ENCODE measurements around the gene ZNF726.
"Not testable (repeated sequence)": the region's sequence is repeated elsewhere in the genome, so short reads cannot be mapped to it uniquely, and the experiment has no call there.

Gene ZNF726

DNA sequence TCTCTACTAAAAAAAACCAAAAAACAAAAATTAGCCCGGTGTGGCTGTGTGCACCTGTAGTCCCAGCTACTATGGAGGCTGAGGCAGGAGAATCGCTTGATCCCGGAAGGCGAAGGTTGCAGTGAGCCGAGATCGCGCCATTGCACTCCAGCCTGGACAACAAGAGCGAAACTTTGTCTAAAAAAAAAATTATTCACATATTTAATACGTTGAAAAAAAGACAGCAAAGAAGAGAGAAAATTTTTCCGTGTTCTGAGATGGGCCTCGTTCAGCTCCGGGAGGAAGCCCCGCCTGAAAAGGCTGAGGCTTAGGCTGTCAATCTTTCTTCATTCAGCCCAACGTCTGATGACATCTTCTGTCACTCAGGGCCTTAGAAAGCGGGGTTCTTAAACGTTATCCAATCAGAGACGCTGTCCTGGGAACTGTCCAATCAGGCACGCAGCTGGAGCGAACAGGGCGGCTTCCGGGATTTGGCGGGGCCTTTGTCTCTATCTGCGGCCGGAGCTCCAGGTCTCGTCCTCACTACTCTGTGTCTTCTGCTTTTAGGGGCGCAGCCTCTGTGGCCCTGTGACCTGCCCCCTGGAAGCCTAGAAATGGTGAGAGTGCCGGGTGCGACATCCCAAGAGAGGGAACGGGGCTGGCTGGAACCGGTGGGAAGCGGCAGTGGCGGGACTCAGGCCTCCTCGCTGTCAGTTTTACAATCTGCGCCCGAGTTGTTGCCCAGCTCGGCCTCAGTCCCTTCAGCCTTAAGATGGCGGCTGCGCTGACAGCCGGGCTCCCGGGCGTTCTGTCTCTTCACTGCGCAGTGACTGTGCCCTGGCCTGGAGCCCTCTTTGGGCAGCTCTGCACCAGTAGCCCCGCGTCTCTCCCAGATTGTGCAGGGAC is at the start of gene ZNF726:
Gene ZNF726 (plus strand): TSS at position 485 of the 885 bp plus-strand sequence. CDS start 109 bp downstream, at position 594.
- DNase-seq (ENCODE audit: low spot score) (peak; percentile 32), FAIRE-seq (no peak)

GRCh38 chr19:23867895-23868294 is 46.8 kb upstream of the ZNF726 start:
- FAIRE-seq = no peak
- DNase-seq (ENCODE audit: low spot score) = no peak

GRCh38 chr19:23868630-23869029 is 46.1 kb upstream of the ZNF726 start:
- DNase-seq (ENCODE audit: low spot score) = no peak
- no peak for FAIRE-seq

- DNase-seq (ENCODE audit: low spot score) = no peak
- FAIRE-seq = no peak
Observed at GRCh38 chr19:23872282-23872919, 42.3 kb upstream of the ZNF726 start.

DNA sequence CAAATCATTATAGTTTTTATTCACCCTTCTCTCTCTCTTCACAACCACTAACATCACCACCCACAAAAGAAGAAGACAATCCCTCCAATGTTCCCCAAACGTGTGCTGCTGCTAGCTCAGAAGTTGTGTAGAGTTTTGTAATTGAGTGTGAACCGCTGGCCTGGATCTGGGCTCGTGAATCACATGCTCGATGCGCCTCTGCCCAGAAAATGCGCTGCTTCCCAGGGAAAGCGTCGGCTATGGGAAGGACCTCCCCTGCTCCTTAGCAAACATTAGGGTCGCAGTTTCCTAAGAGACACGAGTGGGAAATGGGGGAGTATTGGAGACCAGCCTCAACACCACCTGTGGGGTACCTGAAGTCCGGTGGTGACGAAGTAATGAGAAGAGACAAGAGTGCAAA is 38.4 kb upstream of the ZNF726 start:
- FAIRE-seq = no peak
- DNase-seq (ENCODE audit: low spot score) = no peak

DNA sequence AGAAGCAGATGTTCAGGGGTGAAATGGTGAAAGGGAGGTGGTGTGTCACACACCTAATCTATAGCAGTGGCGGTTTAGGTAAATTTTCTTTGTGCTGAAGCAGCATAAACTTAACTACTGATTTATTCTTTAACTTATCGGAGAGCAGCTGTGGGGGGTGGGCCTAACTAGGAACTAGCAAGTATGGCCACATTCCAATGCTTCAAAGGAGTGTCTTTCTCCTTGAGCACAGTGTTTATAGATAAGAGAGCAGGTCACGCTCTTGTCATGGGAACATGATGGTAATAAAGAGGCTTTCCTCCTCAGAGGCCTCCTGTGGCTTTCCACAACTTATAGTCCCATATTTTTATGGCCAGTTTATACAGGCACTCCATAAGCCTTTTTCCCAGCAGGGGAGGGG is 37.9 kb upstream of the ZNF726 start:
- not testable (repeated sequence) for DNase-seq (ENCODE audit: low spot score); FAIRE-seq

GRCh38 chr19:23882493-23882892 is 32.2 kb upstream of the ZNF726 start:
- DNase-seq (ENCODE audit: low spot score) (no peak), FAIRE-seq (no peak)

GRCh38 chr19:23884363-23884762 is 30.3 kb upstream of the ZNF726 start:
- DNase-seq (ENCODE audit: low spot score) (no peak), FAIRE-seq (no peak)

- DNase-seq (ENCODE audit: low spot score) (no peak), FAIRE-seq (no peak)
Observed at GRCh38 chr19:23887642-23888041, 27.0 kb upstream of the ZNF726 start.

- not testable (repeated sequence) for DNase-seq (ENCODE audit: low spot score); FAIRE-seq
Observed at GRCh38 chr19:23896096-23896495, 18.6 kb upstream of the ZNF726 start.

DNA sequence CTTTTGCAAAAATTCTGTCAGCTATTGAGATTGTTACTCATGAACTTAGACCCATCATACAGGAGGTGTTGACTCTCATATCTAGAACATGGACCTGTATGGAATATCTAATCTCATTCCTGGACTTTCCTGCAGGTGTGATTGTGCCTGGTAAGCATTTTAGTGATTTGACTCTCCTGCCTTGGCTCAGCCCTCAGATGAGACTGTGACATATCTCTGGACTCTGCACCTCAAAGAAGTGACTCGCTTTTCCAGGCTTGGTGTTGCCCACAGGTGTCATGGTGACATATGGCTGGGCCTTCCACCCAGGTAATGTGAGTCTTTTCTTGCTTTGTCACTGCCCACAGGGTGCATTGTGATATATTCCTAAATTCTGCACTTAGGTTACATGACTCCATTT is 17.8 kb upstream of the ZNF726 start:
- FAIRE-seq (no peak), DNase-seq (ENCODE audit: low spot score) (no peak)

- DNase-seq (ENCODE audit: low spot score) (no peak), FAIRE-seq (no peak)
Observed at GRCh38 chr19:23901360-23901759, 13.3 kb upstream of the ZNF726 start.

- FAIRE-seq = no peak
- no peak for DNase-seq (ENCODE audit: low spot score)
Observed at GRCh38 chr19:23904406-23904805, 10.3 kb upstream of the ZNF726 start.

GRCh38 chr19:23905771-23906170 is 8.9 kb upstream of the ZNF726 start:
- FAIRE-seq (no peak), DNase-seq (ENCODE audit: low spot score) (no peak)

DNA sequence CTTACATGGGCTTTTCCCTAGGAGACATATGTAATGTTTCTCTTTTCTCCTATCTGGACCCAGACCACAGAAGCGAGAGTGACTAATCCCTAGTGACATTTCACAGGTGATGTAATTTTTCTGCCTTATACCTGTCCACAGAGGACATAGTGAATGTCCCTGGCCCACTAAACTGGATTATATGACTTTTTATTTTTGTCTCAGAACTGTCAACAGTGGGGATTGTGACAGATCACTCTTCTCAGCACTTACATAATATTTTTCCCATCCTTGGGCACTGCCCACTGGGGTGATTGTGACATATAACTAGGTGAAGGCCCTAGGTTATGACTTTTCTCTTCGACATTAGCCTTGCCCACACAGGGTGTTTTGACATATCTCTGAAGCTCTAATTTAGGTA is 7.9 kb upstream of the ZNF726 start:
- FAIRE-seq (no peak), DNase-seq (ENCODE audit: low spot score) (no peak)

DNA sequence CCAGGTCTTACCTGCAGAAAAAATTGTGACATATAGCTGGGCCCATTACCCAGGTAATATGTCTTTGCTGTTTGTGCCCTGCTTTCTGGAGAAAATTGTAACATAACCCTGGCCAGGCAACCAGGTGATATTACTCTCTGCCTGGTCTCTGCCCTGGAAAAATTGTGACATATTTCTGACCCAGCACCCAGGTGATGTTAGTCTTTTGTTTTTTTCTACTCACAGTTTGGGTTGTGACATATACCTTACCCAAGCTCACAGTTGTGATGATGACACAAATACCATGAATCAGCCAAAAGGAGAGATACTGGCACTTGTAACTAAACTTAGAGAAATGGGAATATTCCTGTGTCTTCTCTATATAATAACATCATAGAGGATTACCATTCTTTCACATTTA is 6.5 kb upstream of the ZNF726 start:
- no peak for FAIRE-seq
- DNase-seq (ENCODE audit: low spot score) = no peak

DNA sequence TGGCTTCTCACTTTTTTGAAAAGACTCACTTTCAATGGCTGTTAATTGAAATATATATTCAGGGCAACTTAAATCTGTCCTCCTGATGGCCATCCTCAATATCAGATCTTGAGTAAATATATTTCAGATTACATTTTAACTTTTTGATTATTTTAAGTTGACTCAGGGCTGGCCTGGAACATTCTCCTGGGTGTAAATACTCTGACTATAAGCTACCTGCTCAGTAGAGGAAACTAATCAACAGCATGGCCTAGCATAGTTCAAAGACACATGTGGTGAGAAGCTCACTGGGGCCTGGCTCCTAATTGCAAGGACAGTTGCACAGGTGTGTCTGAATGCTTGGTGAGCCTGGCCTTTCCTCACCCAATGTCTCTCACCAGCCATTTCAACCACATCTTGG is 5.5 kb upstream of the ZNF726 start:
- FAIRE-seq = no peak

GRCh38 chr19:23913931-23914330 is 755 bp upstream of the ZNF726 start:
- FAIRE-seq = no peak
- DNase-seq (ENCODE audit: low spot score) = no peak

More for the DNA sequence above, 5.5 kb upstream of the ZNF726 start:
- DNase-seq (ENCODE audit: low spot score) = no peak

DNA sequence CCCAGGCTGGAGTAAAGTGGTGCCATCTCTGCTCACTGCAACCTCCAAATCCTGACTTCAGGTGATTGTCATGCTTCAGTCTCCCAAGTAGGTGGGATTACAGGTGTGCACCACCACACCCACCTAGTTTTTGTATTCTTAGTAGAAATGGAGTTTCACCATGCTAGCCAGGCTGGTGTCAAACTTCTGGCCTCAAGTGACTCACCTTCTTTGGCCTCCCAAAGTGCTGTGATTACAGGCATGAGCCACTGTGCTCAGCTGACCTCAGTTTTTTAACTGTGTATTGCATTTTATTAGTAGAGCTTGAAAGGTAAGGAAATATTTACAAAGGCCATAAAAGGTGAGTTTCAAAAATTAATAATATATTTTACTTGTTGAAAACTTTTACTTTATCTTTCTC is 2.3 kb downstream of the ZNF726 start:
- no peak for DNase-seq (ENCODE audit: low spot score)

DNA sequence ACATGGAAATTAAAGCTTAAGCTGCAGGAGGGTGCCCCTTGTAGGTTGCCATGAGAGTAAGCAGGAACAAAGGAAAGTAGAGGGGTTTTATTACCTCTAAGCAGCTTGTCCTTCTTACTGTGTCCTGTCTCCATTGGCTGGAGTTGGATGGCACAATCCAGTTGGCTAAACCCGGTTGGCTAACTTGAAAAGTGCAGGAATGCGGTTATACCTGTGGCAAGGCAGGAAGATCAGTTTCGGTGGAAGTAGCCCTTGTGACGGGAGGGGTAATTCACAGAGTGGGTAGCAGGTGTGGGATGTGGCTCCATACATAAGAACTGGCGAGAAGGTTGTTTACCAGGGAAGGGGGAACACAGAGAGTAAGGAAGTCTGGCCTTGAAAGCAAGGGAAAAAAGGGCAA is 3.2 kb downstream of the ZNF726 start:
- DNase-seq (ENCODE audit: low spot score) (no peak), FAIRE-seq (no peak)

More for the DNA sequence above, 2.3 kb downstream of the ZNF726 start:
- no peak for FAIRE-seq

- no peak for DNase-seq (ENCODE audit: low spot score)
- no peak for FAIRE-seq
Observed at GRCh38 chr19:23925285-23925684, 10.6 kb downstream of the ZNF726 start.

DNA sequence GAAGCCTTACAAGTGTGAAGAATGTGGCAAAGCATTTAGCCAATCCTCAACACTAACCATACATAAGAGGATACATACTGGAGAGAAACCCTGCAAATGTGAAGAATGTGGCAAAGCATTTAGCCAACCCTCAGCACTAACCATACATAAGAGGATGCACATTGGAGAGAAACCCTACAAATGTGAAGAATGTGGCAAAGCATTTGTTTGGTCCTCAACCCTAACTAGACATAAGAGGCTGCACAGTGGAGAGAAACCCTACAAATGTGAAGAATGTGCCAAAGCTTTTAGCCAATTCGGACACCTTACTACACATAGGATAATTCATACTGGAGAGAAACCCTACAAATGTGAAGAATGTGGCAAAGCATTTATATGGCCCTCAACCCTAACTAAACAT is 18.2 kb downstream of the ZNF726 start:
- DNase-seq (ENCODE audit: low spot score) = no peak
- no peak for FAIRE-seq

GRCh38 chr19:23937031-23937430 is 22.3 kb downstream of the ZNF726 start:
- not testable (repeated sequence) for FAIRE-seq; DNase-seq (ENCODE audit: low spot score)

Measured in urothelium cell line (cell line).